ENCODE measurements around the gene UHRF1. TPM values are rescaled to one million over a fixed set of nuclear protein-coding genes. Genes with fewer than 3 reads are reported as not detected.

The UHRF1 gene
- total RNA-seq, 2 experiments from 2014 or later: 228 to 239 TPM

- ChIA-PET POLR2A (no interaction called here), CTCF (interaction anchor here (0.7 kb wide), 1 partner anchor 92 kb away, joined by 3 read pairs; no protein-coding TSS in a partner anchor)
These were observed 68.2 kb downstream of the UHRF1 start for GRCh38 chr19:4977299-4978174.

GRCh38 chr19:4979211-4979807, 70.0 kb downstream of the UHRF1 start:
- ChIA-PET POLR2A (no interaction called here), CTCF (no interaction called here)

- ChIA-PET CTCF (no interaction called here), POLR2A (no interaction called here)
These were observed 70.8 kb downstream of the UHRF1 start for GRCh38 chr19:4980067-4980466.

- ChIA-PET POLR2A (no interaction called here), CTCF (no interaction called here)
These were observed 71.8 kb downstream of the UHRF1 start for GRCh38 chr19:4980838-4981680.

- CTCF ChIA-PET: no interaction called here
- POLR2A ChIA-PET: no interaction called here
These were observed 72.3 kb downstream of the UHRF1 start for GRCh38 chr19:4981681-4981958.

GRCh38 chr19:4983346-4984105, 74.2 kb downstream of the UHRF1 start:
- ChIA-PET POLR2A (interaction anchor here (0.7 kb wide), 1 partner anchor 603 kb away, joined by 11 read pairs; no protein-coding TSS in a partner anchor), CTCF (no interaction called here)

GRCh38 chr19:4984106-4984380, 74.7 kb downstream of the UHRF1 start:
- POLR2A ChIA-PET: no interaction called here
- CTCF ChIA-PET: no interaction called here

- ChIA-PET CTCF (no interaction called here), POLR2A (no interaction called here)
These were observed 75.2 kb downstream of the UHRF1 start for GRCh38 chr19:4984438-4984990.

GRCh38 chr19:4985551-4985991, 76.3 kb downstream of the UHRF1 start:
- ChIA-PET CTCF (no interaction called here), POLR2A (interaction anchor here (0.7 kb wide), 1 partner anchor 10 kb away, joined by 3 read pairs; no protein-coding TSS in a partner anchor)

GRCh38 chr19:4986056-4986455, 76.8 kb downstream of the UHRF1 start:
- POLR2A ChIA-PET: no interaction called here

GRCh38 chr19:4986471-4986891, 77.2 kb downstream of the UHRF1 start:
- ChIA-PET CTCF (interaction anchor here (1.3 kb wide), 1 partner anchor 45 kb away, joined by 3 read pairs; no protein-coding TSS in a partner anchor), POLR2A (no interaction called here)

More at GRCh38 chr19:4986056-4986455, 76.8 kb downstream of the UHRF1 start:
- CTCF ChIA-PET: no interaction called here

- POLR2A ChIA-PET: no interaction called here
- CTCF ChIA-PET: interaction anchor here (0.6 to 1.3 kb wide), 2 partner anchors 44 to 763 kb away, joined by 3 read pairs; no protein-coding TSS in a partner anchor
These were observed 78.0 kb downstream of the UHRF1 start for GRCh38 chr19:4987256-4987655.

GRCh38 chr19:4987692-4988370, 78.5 kb downstream of the UHRF1 start:
- CTCF ChIA-PET: interaction anchor here (0.6 to 1.3 kb wide), 3 partner anchors 14 to 762 kb away, joined by 3 read pairs; no protein-coding TSS in a partner anchor
- POLR2A ChIA-PET: no interaction called here

- POLR2A ChIA-PET: interaction anchor here (0.5 kb wide), 1 partner anchor 393 kb away, joined by 6 read pairs; no protein-coding TSS in a partner anchor
- CTCF ChIA-PET: interaction anchor here (0.5 kb wide), 1 partner anchor 14 kb away, joined by 3 read pairs; no protein-coding TSS in a partner anchor
These were observed 79.5 kb downstream of the UHRF1 start for GRCh38 chr19:4988770-4989251.

GRCh38 chr19:4990306-4990705, 81.0 kb downstream of the UHRF1 start:
- ChIA-PET CTCF (interaction anchor here (1.0 kb wide), 1 partner anchor 11 kb away, joined by 4 read pairs; no protein-coding TSS in a partner anchor), POLR2A (no interaction called here)

- POLR2A ChIA-PET: no interaction called here
- CTCF ChIA-PET: no interaction called here
These were observed 82.2 kb downstream of the UHRF1 start for GRCh38 chr19:4991538-4991937.

- POLR2A ChIA-PET: no interaction called here
- CTCF ChIA-PET: no interaction called here
These were observed 82.8 kb downstream of the UHRF1 start for GRCh38 chr19:4991996-4992698.

- CTCF ChIA-PET: no interaction called here
- POLR2A ChIA-PET: interaction anchor here (0.6 kb wide), 1 partner anchor 44 kb away, joined by 4 read pairs; no protein-coding TSS in a partner anchor
These were observed 84.4 kb downstream of the UHRF1 start for GRCh38 chr19:4993683-4994082.

Measured in activated CD8-positive, alpha-beta memory T cell treated with anti-CD3 and anti-CD28 coated beads for 36 hours (primary cell).